ENCODE results near the gene PPP1R14B.

GRCh38 chr11:64209563-64209843 is 37.2 kb downstream of the PPP1R14B start:
- no peak for TF ChIP-seq CTCF (IDR thresholded peaks at IDR 0.05)
- no peak for TF ChIP-seq EP300 (IDR thresholded peaks at IDR 0.05)
- no peak for TF ChIP-seq POLR2A (IDR thresholded peaks at IDR 0.05)

Data from ovary (tissue), 3 donors.